Caco-2 (cell line): ENCODE measurements around the gene C19orf73. TPM values are rescaled to one million over a fixed set of nuclear protein-coding genes. Genes with fewer than 3 reads are reported as not detected.

ENCODE experiments used
- BruUV-seq: library from RNA; stranded (reverse); fragments of 400-500 nt; replicated peaks from 2 replicates; lab custom pipeline; 2021; lab: Mats Ljungman, UMichigan
- CTCF ChIA-PET: fragments of 300-600 bp; sonication (Branson Sonifier 250); formaldehyde crosslinking; loops from one replicate; lab custom pipeline; 2022; ENCODE audit warnings: antibody characterized with exemption; lab: Charles Lee
- POLR2A ChIA-PET: fragments of 300-600 bp; sonication (Branson Sonifier 250); formaldehyde crosslinking; loops from one replicate; lab custom pipeline; 2022; ENCODE audit warnings: antibody characterized with exemption; lab: Charles Lee
- DNase-seq, 2 experiments: peaks; one replicate each; pipeline versions ENCODE4 v3.0.0 to v3.0.0-alpha.2; 2020 to 2022
- H3K27me3 ChIP-seq: replicated peaks from 2 replicates; pipeline ENCODE4 v1.6.0; 2011; ENCODE audit warnings: low read length; ENCODE audit not compliant: control insufficient read depth, insufficient read depth
- H3K36me3 ChIP-seq: 2 replicates; pipeline ENCODE4 v1.5.1; 2011; ENCODE audit warnings: low read length; ENCODE audit not compliant: control insufficient read depth, insufficient read depth
- H3K4me1 ChIP-seq: fragments of 250-450 bp; sonication (Bioruptor Pico); 2 replicates; pipeline ENCODE4 v1.5.1; 2020; ENCODE audit warnings: mild to moderate bottlenecking
- H3K4me3 ChIP-seq: 2 replicates; pipeline ENCODE4 v1.5.1; 2011; ENCODE audit warnings: low read depth, mild to moderate bottlenecking, control low read depth, low read length
- H3K9me3 ChIP-seq: fragments of 250-450 bp; sonication (Bioruptor Pico); 2 replicates; pipeline ENCODE4 v1.5.1; 2020; ENCODE audit warnings: mild to moderate bottlenecking, moderate library complexity
- H3K27ac Mint-ChIP-seq: one replicate; pipeline ENCODE4 v1.8.0; 2022; ENCODE audit warnings: mixed read lengths; ENCODE audit not compliant: unreplicated experiment
- H3K27me3 Mint-ChIP-seq: one replicate; pipeline ENCODE4 v1.8.0; 2022; ENCODE audit warnings: mixed read lengths; ENCODE audit not compliant: insufficient read depth, unreplicated experiment
- H3K36me3 Mint-ChIP-seq: one replicate; pipeline ENCODE4 v1.8.0; 2022; ENCODE audit warnings: mild to moderate bottlenecking, mixed read lengths; ENCODE audit not compliant: insufficient read depth, unreplicated experiment
- H3K4me1 Mint-ChIP-seq: one replicate; pipeline ENCODE4 v1.8.0; 2022; ENCODE audit warnings: low read depth, mixed read lengths; ENCODE audit not compliant: unreplicated experiment
- H3K4me3 Mint-ChIP-seq: one replicate; pipeline ENCODE4 v1.8.0; 2022; ENCODE audit warnings: mild to moderate bottlenecking, moderate library complexity, mixed read lengths; ENCODE audit not compliant: unreplicated experiment
- H3K9me3 Mint-ChIP-seq: one replicate; pipeline ENCODE4 v1.8.0; 2022; ENCODE audit warnings: mixed read lengths; ENCODE audit not compliant: unreplicated experiment
- intact Hi-C: fragments of 100-400 bp; cut with micrococcal nuclease; formaldehyde crosslinking; loops from one replicate; pipeline ENCODE4 v1.10.0; 2022; ENCODE audit not compliant: unreplicated experiment
- total RNA-seq: library from RNA; stranded (reverse); gene quantifications from 2 replicates; pipeline ENCODE4 v1.2.3, GENCODE V29; 2022
- TF ChIP-seq, protein P1 (sequence below), 2 experiments: fragments of 200-600 bp in 1 of 2; IDR thresholded peaks; 1 replicate in 1 of 2; 2 replicates in 1 of 2; pipeline versions ENCODE4 v1.5.1 to v1.8.0; 2011 to 2022; ENCODE audit warnings: antibody characterized with exemption in 1 of 2, control low read depth in 1 of 2, inconsistent platforms in 1 of 2, low read depth in 1 of 2, low read length in 1 of 2, mild to moderate bottlenecking in 1 of 2, moderate library complexity in 1 of 2; ENCODE audit not compliant: insufficient read depth in 1 of 2, severe bottlenecking in 1 of 2, unreplicated experiment in 1 of 2

Gene C19orf73
- total RNA-seq, 1 experiment from 2014 or later: 1.7 TPM

DNA sequence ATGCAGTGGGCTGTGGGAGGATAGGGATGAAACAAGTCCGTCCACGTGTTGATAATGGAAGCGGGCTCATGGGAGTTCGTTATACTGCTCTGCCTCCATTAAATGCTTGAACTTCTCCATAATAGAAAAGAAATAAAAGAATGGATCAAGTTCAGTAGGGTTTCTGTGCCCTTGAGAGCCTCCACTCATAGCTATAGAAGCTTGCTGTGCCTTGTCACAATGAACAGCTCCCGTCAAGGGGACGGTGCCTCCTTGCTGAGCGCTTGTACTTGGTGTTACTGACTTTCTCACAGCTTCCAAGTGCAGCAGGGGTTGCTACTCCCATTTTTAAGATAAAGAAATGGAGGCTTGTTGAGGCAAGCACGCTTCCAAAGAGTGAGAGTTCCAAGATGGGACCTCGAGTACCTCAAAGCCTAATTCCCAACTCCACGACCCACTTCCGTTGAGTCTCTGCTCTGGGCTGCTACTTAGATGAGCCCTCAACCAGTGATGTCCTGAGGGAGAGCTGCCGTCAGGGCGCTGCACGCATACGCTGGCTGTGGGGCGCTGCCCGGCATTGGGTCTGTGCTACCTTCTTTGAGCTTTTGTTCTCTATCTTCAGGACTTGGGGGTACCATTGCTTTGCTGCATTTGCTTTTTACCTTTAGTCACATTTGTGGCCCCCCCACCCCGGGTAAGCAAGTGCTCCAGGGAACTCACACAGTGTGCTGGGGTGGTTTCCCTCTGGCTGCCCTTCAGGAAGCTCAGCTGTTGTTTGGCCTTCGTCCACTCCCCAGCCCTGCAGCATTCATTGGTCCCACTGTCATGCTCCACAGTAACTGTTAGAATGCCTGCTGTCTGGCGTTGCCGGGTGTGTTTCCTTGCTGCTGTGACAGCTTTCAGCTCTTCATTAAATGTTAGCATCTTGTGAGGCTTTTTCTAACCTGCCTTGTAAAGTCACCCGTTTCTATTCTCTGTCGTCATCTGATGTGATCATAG, 24.1 kb downstream of the C19orf73 start:
- intact Hi-C loops: loop anchor here (5.0 kb wide), 1 partner anchor 53 kb away; no protein-coding TSS in a partner anchor
- CTCF ChIA-PET: interaction anchor here (0.7 to 1.1 kb wide), 5 partner anchors 12 to 305 kb away, joined by 3 to 7 read pairs (median 3); partner anchors contain the start of gene RUVBL2
- Mint-ChIP-seq H3K36me3 (peaks cover 100% of the 10 kb centered on the region), H3K4me1 (no peaks in the 10 kb centered on the region), H3K27me3 (no peaks in the 10 kb centered on the region), H3K4me3 (no peak overlapping the region), H3K27ac (no peak overlapping the region), H3K9me3 (no peaks in the 10 kb centered on the region)
- no TSS peak for BruUV-seq
- Histone ChIP-seq H3K27me3 (no peaks in the 10 kb centered on the region), H3K4me1 (no peaks in the 10 kb centered on the region; the same call in 1 of the 2 replicates), H3K9me3 (no peaks in the 10 kb centered on the region), H3K4me3 (no peak overlapping the region), H3K36me3 (peaks cover 7% of the 10 kb centered on the region)
- TF ChIP-seq, protein P1, sequence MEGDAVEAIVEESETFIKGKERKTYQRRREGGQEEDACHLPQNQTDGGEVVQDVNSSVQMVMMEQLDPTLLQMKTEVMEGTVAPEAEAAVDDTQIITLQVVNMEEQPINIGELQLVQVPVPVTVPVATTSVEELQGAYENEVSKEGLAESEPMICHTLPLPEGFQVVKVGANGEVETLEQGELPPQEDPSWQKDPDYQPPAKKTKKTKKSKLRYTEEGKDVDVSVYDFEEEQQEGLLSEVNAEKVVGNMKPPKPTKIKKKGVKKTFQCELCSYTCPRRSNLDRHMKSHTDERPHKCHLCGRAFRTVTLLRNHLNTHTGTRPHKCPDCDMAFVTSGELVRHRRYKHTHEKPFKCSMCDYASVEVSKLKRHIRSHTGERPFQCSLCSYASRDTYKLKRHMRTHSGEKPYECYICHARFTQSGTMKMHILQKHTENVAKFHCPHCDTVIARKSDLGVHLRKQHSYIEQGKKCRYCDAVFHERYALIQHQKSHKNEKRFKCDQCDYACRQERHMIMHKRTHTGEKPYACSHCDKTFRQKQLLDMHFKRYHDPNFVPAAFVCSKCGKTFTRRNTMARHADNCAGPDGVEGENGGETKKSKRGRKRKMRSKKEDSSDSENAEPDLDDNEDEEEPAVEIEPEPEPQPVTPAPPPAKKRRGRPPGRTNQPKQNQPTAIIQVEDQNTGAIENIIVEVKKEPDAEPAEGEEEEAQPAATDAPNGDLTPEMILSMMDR (IDR thresholded peaks at IDR 0.05; ENCODE audit: insufficient read depth in 1 of 2, low read depth in 1 of 2, low read length in 1 of 2, severe bottlenecking in 1 of 2, unreplicated experiment in 1 of 2): no peak
- POLR2A ChIA-PET: no interaction called here
- DNase-seq: no peak

GRCh38 chr19:49092686-49093085, 26.3 kb downstream of the C19orf73 start:
- ChIA-PET CTCF (no interaction called here), POLR2A (interaction anchor here (1.0 kb wide), 1 partner anchor 36 kb away, joined by 3 read pairs; no protein-coding TSS in a partner anchor)
- Mint-ChIP-seq H3K9me3 (no peaks in the 10 kb centered on the region), H3K36me3 (peaks cover 97% of the 10 kb centered on the region), H3K4me1 (peaks cover 1% of the 10 kb centered on the region), H3K4me3 (no peak overlapping the region), H3K27ac (no peak overlapping the region), H3K27me3 (no peaks in the 10 kb centered on the region)
- H3K36me3 ChIP-seq: peaks cover 1% of the 10 kb centered on the region
- no TSS peak for BruUV-seq
- H3K9me3 ChIP-seq: no peaks in the 10 kb centered on the region
- no peaks in the 10 kb centered on the region for H3K27me3 ChIP-seq
- intact Hi-C loops: no loop called here
- TF ChIP-seq, protein P1 (IDR thresholded peaks at IDR 0.05; ENCODE audit: insufficient read depth in 1 of 2, low read depth in 1 of 2, low read length in 1 of 2, severe bottlenecking in 1 of 2, unreplicated experiment in 1 of 2): no peak
- no peaks in the 10 kb centered on the region; the same call in 1 of the 2 replicates for H3K4me1 ChIP-seq
- no peak overlapping the region for H3K4me3 ChIP-seq
- DNase-seq: no peak

GRCh38 chr19:49091391-49092038, 27.4 kb downstream of the C19orf73 start:
- ChIA-PET CTCF (no interaction called here), POLR2A (interaction anchor here (1.0 kb wide), 1 partner anchor 37 kb away, joined by 3 read pairs; no protein-coding TSS in a partner anchor)
- intact Hi-C loops: no loop called here

More at GRCh38 chr19:49091391-49092038, 27.4 kb downstream of the C19orf73 start:
- H3K4me1 Mint-ChIP-seq: peaks cover 7% of the 10 kb centered on the region
- H3K27me3 ChIP-seq: no peaks in the 10 kb centered on the region
- no peaks in the 10 kb centered on the region for H3K4me1 ChIP-seq
- H3K36me3 Mint-ChIP-seq: peaks cover 97% of the 10 kb centered on the region
- no peaks in the 10 kb centered on the region for H3K9me3 ChIP-seq
- H3K36me3 ChIP-seq: peaks cover 1% of the 10 kb centered on the region
- TF ChIP-seq, protein P1 (IDR thresholded peaks at IDR 0.05; ENCODE audit: insufficient read depth in 1 of 2, low read depth in 1 of 2, low read length in 1 of 2, severe bottlenecking in 1 of 2, unreplicated experiment in 1 of 2): no peak
- H3K27me3 Mint-ChIP-seq: no peaks in the 10 kb centered on the region
- no peaks in the 10 kb centered on the region for H3K9me3 Mint-ChIP-seq
- peak overlapping the region; percentile 48 for H3K27ac Mint-ChIP-seq
- H3K4me3 ChIP-seq: no peak overlapping the region
- BruUV-seq: no TSS peak
- H3K4me3 Mint-ChIP-seq: no peak overlapping the region
- no peak for DNase-seq
